ENCODE measurements around the gene SLC6A19.

Gene SLC6A19

DNA sequence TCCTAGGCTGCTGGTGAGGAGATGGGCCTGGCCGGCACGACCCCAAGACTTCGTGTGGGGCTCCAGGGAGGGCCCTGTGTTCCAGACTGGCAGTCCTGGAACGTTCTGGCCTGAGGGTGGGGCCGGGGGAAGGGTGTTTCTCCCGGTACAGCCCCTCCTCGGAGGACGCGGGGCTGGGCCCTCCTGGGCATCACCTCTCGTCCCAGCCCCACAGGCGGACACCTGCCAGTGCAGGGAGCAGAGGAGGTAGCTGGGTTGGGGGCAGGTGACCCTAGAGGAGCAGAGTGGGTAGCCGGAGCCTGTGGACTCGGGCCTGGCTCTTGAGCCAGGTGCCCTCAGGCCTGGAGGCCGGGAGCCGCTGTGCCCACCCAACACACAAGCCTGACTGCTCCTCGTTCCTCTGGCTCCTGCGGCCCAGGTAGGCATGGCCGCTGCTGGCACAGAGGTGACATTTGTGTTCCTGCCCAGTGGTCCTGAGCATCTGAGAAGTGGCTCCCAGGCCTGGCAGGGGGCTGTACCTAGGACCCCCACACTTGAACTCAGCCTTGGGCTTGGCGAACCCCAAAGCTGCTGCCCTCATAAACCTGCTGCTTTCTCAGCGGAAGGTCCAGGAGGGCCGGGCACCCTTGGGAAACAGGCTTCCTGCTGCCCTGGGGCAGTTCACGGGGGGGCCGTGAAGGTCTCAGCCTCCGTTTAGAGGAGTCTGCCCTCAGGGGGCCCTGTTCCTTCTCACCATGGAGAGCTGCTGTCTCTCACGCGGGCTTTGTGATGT, 817 bp downstream of the SLC6A19 start:
- 88% methylated on average over 25 of the region's 26 CpGs for WGBS (ENCODE audit: insufficient coverage)
- no peaks in the 10 kb centered on the region for H3K36me3 ChIP-seq (ENCODE audit: control insufficient read depth in 4 of 4, insufficient read depth in 4 of 4, low read length in 3 of 4)
- ChIA-PET CTCF (no interaction called here), POLR2A (no interaction called here)
- H3K9me3 ChIP-seq (ENCODE audit: control extremely low read depth in 1 of 5, control insufficient read depth in 4 of 5, insufficient read depth in 2 of 5, low read depth in 1 of 5, low read length in 4 of 5): no peaks in the 10 kb centered on the region
- H3K27ac ChIP-seq (ENCODE audit: insufficient read depth in 1 of 2, low read depth in 1 of 2, low read length in 2 of 2, poor library complexity in 1 of 2, severe bottlenecking in 2 of 2): no peak overlapping the region
- H3K4me3 ChIP-seq (ENCODE audit: control insufficient read depth in 1 of 7, extremely low read depth in 1 of 7, insufficient read depth in 4 of 7, low read depth in 2 of 7, low read length in 6 of 7): no peak overlapping the region
- no peak for DNase-seq
- peaks cover 0 to 35% (median 3%) of the 10 kb centered on the region in 5 experiments for H3K27me3 ChIP-seq (replicated peaks in 2 of 5; ENCODE audit: control insufficient read depth in 4 of 5, insufficient read depth in 5 of 5, low read length in 4 of 5)
- peaks cover 0 to 2% (median 0%) of the 10 kb centered on the region in 4 experiments for H3K4me1 ChIP-seq (ENCODE audit: control extremely low read depth in 1 of 4, control insufficient read depth in 4 of 4, insufficient read depth in 4 of 4, low read length in 3 of 4)

DNA sequence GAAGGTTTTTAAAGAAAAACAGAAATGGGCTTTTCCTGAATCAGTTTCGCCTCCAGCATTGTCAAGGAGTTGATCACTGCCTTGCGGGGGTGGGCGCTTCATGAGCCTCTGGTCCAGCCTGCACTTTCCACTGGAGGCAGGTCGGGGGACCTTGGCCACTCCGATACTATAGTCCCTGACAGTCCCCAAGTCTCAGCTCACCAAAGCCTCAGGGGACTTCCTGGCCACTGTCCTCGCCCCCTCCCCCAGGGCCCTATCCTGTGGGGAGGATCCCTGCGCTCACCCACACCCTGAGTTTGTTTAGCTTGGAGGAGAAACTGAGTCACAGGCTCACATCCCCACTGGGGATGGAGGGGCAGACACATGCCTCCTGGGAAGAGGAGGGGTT, 1.4 kb downstream of the SLC6A19 start:
- no peaks in the 10 kb centered on the region for H3K36me3 ChIP-seq (ENCODE audit: control insufficient read depth in 4 of 4, insufficient read depth in 4 of 4, low read length in 3 of 4)
- no peak for DNase-seq
- no peak overlapping the region for H3K27ac ChIP-seq (ENCODE audit: insufficient read depth in 1 of 2, low read depth in 1 of 2, low read length in 2 of 2, poor library complexity in 1 of 2, severe bottlenecking in 2 of 2)
- 87% methylated on average over 5 of the region's 7 CpGs for WGBS (ENCODE audit: insufficient coverage)
- H3K4me1 ChIP-seq (ENCODE audit: control extremely low read depth in 1 of 4, control insufficient read depth in 4 of 4, insufficient read depth in 4 of 4, low read length in 3 of 4): peaks cover 0 to 2% (median 0%) of the 10 kb centered on the region in 4 experiments
- H3K27me3 ChIP-seq (replicated peaks in 2 of 5; ENCODE audit: control insufficient read depth in 4 of 5, insufficient read depth in 5 of 5, low read length in 4 of 5): peaks cover 0 to 32% (median 5%) of the 10 kb centered on the region in 5 experiments
- ChIA-PET CTCF (no interaction called here), POLR2A (no interaction called here)
- H3K9me3 ChIP-seq (ENCODE audit: control extremely low read depth in 1 of 5, control insufficient read depth in 4 of 5, insufficient read depth in 2 of 5, low read depth in 1 of 5, low read length in 4 of 5): no peaks in the 10 kb centered on the region
- no peak overlapping the region for H3K4me3 ChIP-seq (ENCODE audit: control insufficient read depth in 1 of 7, extremely low read depth in 1 of 7, insufficient read depth in 4 of 7, low read depth in 2 of 7, low read length in 6 of 7)

DNA sequence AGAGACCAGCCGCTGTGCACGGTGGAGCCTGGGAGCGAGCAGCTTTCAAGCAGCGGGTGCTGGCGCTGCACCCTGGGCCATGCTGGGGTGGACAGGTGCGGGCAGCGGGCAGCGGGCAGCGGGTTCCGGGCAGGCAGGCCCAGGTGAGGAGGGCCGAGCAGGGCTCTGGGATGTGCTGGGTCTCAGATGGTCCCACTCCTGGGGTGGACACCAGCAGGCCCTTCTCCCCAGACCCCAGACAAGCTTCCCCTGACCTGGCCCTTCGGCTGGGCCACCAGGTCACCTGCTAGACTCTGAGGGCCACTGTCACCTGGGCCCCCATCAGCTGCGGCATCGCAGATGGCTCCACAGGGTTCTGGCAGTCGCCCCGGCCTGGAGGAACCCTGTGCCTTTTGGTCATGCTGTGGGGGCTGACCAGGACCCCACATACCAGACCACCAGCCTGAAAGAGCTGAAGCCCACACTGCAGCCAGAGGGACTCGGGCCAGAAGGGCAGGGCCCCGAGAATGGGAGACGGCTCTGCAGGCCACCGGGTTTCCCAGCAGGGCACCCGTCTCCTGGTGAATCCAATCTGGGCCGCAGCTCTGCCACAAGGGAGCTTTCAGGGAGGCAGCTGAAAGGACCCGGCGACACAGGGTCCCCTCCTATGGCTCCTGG, 2.0 kb downstream of the SLC6A19 start:
- no peak for DNase-seq
- ChIA-PET CTCF (no interaction called here), POLR2A (no interaction called here)
- H3K27me3 ChIP-seq (replicated peaks in 2 of 5; ENCODE audit: control insufficient read depth in 4 of 5, insufficient read depth in 5 of 5, low read length in 4 of 5): peaks cover 0 to 26% (median 5%) of the 10 kb centered on the region in 5 experiments
- H3K4me1 ChIP-seq (ENCODE audit: control extremely low read depth in 1 of 4, control insufficient read depth in 4 of 4, insufficient read depth in 4 of 4, low read length in 3 of 4): peaks cover 0 to 2% (median 0%) of the 10 kb centered on the region in 4 experiments
- 88% methylated on average over 19 of the region's 24 CpGs for WGBS (ENCODE audit: insufficient coverage)
- H3K4me3 ChIP-seq (ENCODE audit: control insufficient read depth in 1 of 7, extremely low read depth in 1 of 7, insufficient read depth in 4 of 7, low read depth in 2 of 7, low read length in 6 of 7): no peak overlapping the region
- H3K9me3 ChIP-seq (ENCODE audit: control extremely low read depth in 1 of 5, control insufficient read depth in 4 of 5, insufficient read depth in 2 of 5, low read depth in 1 of 5, low read length in 4 of 5): no peaks in the 10 kb centered on the region
- H3K36me3 ChIP-seq (ENCODE audit: control insufficient read depth in 4 of 4, insufficient read depth in 4 of 4, low read length in 3 of 4): no peaks in the 10 kb centered on the region
- no peak overlapping the region for H3K27ac ChIP-seq (ENCODE audit: insufficient read depth in 1 of 2, low read depth in 1 of 2, low read length in 2 of 2, poor library complexity in 1 of 2, severe bottlenecking in 2 of 2)

DNA sequence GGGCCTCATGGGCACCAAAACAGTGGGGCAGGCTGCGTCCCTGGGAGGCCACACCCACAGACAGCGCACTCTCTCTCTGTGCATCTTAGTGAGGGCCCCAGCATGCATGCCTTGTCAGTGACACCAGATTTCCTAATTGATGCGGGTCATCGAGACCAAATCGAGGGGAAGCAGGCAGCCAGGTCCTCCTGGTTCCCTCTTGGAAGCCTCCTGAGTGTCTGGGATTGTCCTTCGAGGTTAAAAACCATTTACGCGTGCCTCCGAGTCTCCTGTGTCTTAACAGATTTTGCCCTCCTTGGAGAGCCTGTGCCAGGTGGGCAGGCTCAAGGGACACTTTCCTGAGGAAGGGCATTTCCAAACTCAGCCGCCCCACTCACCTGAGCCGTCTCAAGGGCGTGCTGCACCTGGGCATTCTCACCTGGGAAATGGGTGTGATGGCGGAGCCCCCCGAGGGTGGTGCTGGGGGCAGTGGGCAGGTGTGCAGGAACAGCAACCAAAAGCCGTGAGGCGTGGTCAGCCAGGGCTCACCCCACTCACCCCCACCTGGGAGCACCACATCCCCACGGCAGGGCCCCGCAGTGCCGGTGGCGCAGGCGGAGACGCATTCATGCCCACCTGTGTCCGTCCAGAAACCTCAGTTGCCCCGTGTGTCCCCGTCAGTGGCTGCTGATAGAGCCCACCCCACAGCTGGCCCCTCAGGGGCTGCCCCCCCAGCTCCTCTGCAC, 2.7 kb downstream of the SLC6A19 start:
- Histone ChIP-seq H3K27me3 (replicated peaks in 2 of 5; ENCODE audit: control insufficient read depth in 4 of 5, insufficient read depth in 5 of 5, low read length in 4 of 5) (peaks cover 0 to 20% (median 5%) of the 10 kb centered on the region in 5 experiments), H3K27ac (ENCODE audit: insufficient read depth in 1 of 2, low read depth in 1 of 2, low read length in 2 of 2, poor library complexity in 1 of 2, severe bottlenecking in 2 of 2) (no peak overlapping the region)

DNA sequence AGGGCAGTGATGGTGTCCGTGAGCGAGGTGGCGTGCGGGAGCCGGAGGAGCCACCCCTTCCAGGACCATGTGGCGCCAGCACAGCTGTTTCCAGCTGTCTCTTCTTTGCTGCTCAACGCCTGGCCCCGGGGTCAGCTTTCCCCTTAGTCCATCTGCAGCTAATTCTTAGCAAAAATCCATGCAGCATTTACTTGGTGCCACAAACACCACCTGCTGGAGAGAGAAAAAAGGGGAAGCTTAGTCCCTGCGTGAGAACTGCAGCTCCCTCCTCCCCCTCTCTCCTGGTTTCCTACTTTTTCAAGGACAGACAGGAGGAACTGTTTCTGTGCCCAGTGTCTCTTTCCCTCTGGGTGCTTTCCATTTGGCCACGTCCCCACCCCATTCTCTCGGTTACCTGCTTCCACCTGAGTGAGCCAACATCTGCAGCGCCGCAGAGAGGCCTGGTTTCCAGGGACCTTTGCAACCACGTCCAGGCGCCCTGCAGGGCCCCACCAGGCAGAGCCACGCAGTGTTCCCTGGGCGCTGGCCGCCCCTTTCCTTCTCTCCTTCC, 3.4 kb downstream of the SLC6A19 start:
- no peak overlapping the region for H3K4me3 ChIP-seq (ENCODE audit: control insufficient read depth in 1 of 7, extremely low read depth in 1 of 7, insufficient read depth in 4 of 7, low read depth in 2 of 7, low read length in 6 of 7)
- no peaks in the 10 kb centered on the region for H3K9me3 ChIP-seq (ENCODE audit: control extremely low read depth in 1 of 5, control insufficient read depth in 4 of 5, insufficient read depth in 2 of 5, low read depth in 1 of 5, low read length in 4 of 5)
- ChIA-PET POLR2A (interaction anchor here (0.7 kb wide), 1 partner anchor 136 kb away, joined by 3 read pairs; no protein-coding TSS in a partner anchor), CTCF (interaction anchor here (1.1 kb wide), 1 partner anchor 21 kb away, joined by 3 read pairs; no protein-coding TSS in a partner anchor)
- H3K27me3 ChIP-seq (replicated peaks in 2 of 5; ENCODE audit: control insufficient read depth in 4 of 5, insufficient read depth in 5 of 5, low read length in 4 of 5): peaks cover 0 to 15% (median 3%) of the 10 kb centered on the region in 5 experiments
- 26% methylated on average over 8 of the region's 18 CpGs for WGBS (ENCODE audit: insufficient coverage)
- DNase-seq: peak; percentile 10 to 56 (median 31)
- H3K36me3 ChIP-seq (ENCODE audit: control insufficient read depth in 4 of 4, insufficient read depth in 4 of 4, low read length in 3 of 4): no peaks in the 10 kb centered on the region
- no peak overlapping the region for H3K27ac ChIP-seq (ENCODE audit: insufficient read depth in 1 of 2, low read depth in 1 of 2, low read length in 2 of 2, poor library complexity in 1 of 2, severe bottlenecking in 2 of 2)
- peaks cover 0 to 2% (median 0%) of the 10 kb centered on the region in 4 experiments for H3K4me1 ChIP-seq (ENCODE audit: control extremely low read depth in 1 of 4, control insufficient read depth in 4 of 4, insufficient read depth in 4 of 4, low read length in 3 of 4)

More for the DNA sequence above, 2.7 kb downstream of the SLC6A19 start:
- peaks cover 0 to 2% (median 0%) of the 10 kb centered on the region in 4 experiments for H3K4me1 ChIP-seq (ENCODE audit: control extremely low read depth in 1 of 4, control insufficient read depth in 4 of 4, insufficient read depth in 4 of 4, low read length in 3 of 4)
- DNase-seq: no peak
- 83% methylated on average over 16 of the region's 25 CpGs for WGBS (ENCODE audit: insufficient coverage)
- no peaks in the 10 kb centered on the region for H3K36me3 ChIP-seq (ENCODE audit: control insufficient read depth in 4 of 4, insufficient read depth in 4 of 4, low read length in 3 of 4)
- H3K9me3 ChIP-seq (ENCODE audit: control extremely low read depth in 1 of 5, control insufficient read depth in 4 of 5, insufficient read depth in 2 of 5, low read depth in 1 of 5, low read length in 4 of 5): no peaks in the 10 kb centered on the region
- POLR2A ChIA-PET: interaction anchor here (0.7 kb wide), 1 partner anchor 135 kb away, joined by 3 read pairs; no protein-coding TSS in a partner anchor
- CTCF ChIA-PET: interaction anchor here (1.1 kb wide), 1 partner anchor 21 kb away, joined by 3 read pairs; no protein-coding TSS in a partner anchor
- no peak overlapping the region for H3K4me3 ChIP-seq (ENCODE audit: control insufficient read depth in 1 of 7, extremely low read depth in 1 of 7, insufficient read depth in 4 of 7, low read depth in 2 of 7, low read length in 6 of 7)

DNA sequence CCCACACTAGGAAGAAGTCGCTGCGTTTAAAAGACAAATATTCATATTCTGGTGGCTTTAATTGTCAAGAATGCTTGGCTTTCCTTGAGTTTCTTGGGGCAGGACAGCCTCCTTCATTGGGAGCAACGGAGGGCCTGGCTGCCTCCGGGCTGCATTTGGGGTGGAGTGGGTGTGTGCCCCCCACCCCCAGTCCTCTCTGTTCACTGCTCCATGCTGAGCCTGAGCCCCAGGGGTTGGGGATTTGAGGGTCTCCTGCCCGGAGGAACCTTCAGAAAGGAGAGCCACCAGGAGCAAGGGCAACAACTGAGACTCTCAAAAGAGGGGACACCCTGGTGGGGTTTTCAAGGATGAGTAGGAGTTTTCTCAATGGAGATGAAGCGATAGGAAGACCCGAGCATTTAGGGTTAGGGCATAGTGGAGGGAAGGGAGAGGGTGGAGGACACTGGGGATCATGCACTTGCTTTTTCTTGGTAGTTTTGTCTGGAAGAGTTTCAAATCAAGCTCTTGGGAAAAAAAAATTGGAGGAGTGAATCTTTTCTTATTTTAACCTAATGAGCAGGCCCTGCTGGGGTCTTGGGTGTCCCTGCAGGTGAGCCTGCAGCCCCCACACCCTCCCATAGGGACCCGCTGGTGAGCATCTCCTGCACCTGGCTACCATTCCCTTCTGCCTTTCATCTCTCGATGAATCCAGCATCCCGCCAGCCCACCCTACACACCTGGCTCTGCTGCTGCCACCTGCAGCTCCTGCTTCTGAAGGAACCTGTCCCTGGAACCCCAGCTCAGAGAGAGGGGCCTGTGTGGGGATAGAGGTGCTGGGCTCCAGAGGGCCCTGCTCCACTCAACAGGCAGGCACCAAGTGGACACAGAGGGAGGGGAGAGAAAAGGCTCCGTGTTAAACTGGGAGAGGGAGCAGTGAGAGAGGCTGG, 4.1 kb downstream of the SLC6A19 start:
- WGBS (ENCODE audit: insufficient coverage): 100% methylated on average over 3 of the region's 11 CpGs
- H3K27me3 ChIP-seq (replicated peaks in 2 of 5; ENCODE audit: control insufficient read depth in 4 of 5, insufficient read depth in 5 of 5, low read length in 4 of 5): peaks cover 0 to 14% (median 3%) of the 10 kb centered on the region in 5 experiments
- ChIA-PET CTCF (interaction anchor here (1.1 kb wide), 1 partner anchor 22 kb away, joined by 3 read pairs; no protein-coding TSS in a partner anchor), POLR2A (no interaction called here)
- H3K4me3 ChIP-seq (ENCODE audit: control insufficient read depth in 1 of 7, extremely low read depth in 1 of 7, insufficient read depth in 4 of 7, low read depth in 2 of 7, low read length in 6 of 7): no peak overlapping the region
- peaks cover 0 to 2% (median 0%) of the 10 kb centered on the region in 4 experiments for H3K4me1 ChIP-seq (ENCODE audit: control extremely low read depth in 1 of 4, control insufficient read depth in 4 of 4, insufficient read depth in 4 of 4, low read length in 3 of 4)
- H3K27ac ChIP-seq (ENCODE audit: insufficient read depth in 1 of 2, low read depth in 1 of 2, low read length in 2 of 2, poor library complexity in 1 of 2, severe bottlenecking in 2 of 2): no peak overlapping the region
- H3K9me3 ChIP-seq (ENCODE audit: control extremely low read depth in 1 of 5, control insufficient read depth in 4 of 5, insufficient read depth in 2 of 5, low read depth in 1 of 5, low read length in 4 of 5): no peaks in the 10 kb centered on the region
- no peaks in the 10 kb centered on the region for H3K36me3 ChIP-seq (ENCODE audit: control insufficient read depth in 4 of 4, insufficient read depth in 4 of 4, low read length in 3 of 4)
- DNase-seq: no peak

Measured in common myeloid progenitor, CD34-positive (primary cell).